GF-D8 (cell line): ENCODE results near the gene FBLN7.
"Not testable (repeated sequence)": the region's sequence is repeated elsewhere in the genome, so short reads cannot be mapped to it uniquely, and the experiment has no call there.

ENCODE experiments used
- DNase-seq: peaks from one replicate; lab custom pipeline; 2025; lab: John Stamatoyannopoulos, UW

The FBLN7 gene, protein sequence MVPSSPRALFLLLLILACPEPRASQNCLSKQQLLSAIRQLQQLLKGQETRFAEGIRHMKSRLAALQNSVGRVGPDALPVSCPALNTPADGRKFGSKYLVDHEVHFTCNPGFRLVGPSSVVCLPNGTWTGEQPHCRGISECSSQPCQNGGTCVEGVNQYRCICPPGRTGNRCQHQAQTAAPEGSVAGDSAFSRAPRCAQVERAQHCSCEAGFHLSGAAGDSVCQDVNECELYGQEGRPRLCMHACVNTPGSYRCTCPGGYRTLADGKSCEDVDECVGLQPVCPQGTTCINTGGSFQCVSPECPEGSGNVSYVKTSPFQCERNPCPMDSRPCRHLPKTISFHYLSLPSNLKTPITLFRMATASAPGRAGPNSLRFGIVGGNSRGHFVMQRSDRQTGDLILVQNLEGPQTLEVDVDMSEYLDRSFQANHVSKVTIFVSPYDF

DNA sequence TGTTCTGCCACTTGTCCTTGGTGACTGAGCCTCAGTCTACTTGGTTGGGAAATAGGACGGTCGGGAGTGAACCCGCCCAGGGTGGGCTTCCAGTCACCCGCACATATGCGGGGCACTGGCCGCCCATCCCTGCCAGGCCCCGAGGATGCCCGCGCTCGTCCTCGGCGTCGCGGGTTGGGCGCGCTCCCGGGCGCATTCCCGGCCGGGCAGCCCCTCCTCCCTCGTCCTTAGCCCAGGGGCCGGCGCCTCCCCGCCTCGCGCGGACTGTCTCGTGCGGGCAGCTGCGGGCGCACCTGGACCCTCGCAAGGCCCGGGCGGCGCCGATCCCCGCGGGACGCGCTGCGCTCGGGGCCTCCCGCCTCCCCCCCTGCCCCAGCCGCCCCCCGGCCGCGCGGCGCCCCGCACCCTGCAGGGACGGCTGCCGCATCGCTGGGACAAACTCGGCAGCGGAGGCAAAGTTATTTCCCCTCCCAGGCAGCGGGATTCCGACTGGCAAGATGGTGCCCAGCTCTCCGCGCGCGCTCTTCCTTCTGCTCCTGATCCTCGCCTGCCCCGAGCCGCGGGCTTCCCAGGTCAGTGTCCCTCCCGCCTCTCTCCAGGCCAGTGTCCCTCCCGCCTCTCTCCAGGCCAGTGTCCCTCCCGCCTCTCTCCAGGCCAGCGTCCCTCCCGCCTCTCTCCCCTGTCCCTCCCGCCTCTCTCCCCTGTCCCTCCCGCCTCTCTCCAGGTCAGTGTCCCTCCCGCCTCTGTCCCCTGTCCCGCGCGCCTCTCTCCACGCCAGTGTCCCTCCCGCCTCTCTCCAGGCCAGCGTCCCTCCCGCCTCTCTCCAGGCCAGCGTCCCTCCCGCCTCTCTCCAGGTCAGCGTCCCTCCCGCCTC is at the start of gene FBLN7:
FBLN7 (plus strand) TSS at position 227 of the 874 bp plus-strand sequence; CDS start at position 498, 271 bp downstream.
- DNase-seq = no peak

DNA sequence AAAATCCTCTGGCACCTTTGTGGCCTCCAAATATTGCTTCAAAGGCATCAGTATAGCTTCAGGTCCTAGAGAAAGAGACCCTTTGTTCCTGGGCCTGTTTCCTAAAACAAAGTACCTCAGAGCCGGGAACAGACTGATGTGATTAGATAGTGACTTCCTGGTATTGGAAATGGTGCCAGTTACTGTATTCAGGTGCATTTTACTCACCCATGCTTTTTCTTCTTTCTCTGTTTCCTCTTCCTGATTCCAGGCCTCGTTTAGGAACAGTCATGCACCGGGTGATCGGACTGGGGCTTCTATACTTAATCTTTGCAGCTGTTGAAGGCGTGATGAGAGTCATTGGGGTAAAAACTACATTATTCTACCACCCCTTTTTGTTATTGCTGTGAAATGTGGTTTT is 48.8 kb upstream of the FBLN7 start:
- no peak for DNase-seq

DNA sequence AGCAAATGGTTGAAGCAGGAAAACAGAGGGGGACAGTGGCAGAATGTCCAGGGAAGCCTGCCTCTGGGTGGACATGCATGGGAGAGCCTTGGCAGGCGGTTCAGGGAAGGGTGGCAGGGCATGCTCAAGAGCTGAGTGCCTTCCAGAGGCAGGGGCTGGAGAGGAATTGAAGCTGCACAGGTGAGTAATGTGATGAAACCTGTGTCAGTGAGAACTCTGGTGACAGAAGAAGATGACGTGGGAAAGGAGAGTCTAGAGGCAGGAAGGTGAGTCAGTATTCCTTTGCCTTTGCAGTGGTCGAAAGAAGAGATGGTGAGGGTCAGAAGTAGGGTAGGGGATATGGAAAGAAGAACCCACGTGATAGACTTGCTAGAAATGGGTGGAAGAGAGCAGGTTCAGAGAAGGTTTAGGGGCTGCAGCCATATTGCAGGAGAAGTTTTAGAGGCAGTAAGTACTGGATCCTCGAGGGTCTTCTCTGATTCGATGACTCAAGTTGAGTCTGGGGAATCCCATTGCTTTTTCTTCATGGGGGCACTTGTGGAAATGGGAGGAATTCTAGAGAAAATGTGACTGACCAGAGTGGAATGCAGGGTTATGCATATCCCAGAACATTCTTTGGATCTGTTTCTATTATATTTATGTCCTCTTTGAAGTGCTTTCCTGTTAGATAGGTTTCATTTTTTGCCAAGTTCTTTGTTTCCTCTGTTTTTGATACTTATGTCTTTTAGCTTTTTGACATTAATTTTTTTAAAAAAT is 45.7 kb upstream of the FBLN7 start:
- DNase-seq = no peak

DNA sequence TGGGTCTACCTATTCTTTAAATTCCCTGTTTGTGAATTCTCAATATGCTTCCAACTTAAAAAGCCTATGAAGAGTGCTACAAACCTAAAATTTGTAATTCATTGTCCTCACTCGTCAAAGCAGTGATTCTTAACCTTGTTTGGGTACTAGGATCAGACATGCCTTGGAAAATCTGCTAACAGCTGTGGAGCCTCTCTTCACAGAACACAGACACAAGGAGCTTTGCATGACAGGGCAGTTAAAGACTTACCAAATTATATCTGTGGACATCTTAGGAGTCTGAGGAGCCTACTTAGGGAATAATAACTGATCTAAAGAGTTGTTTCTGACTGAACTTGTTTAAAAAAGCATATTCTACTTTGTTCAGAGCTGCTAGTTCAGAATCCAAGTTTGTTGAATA is 45.0 kb upstream of the FBLN7 start:
- no peak for DNase-seq

DNA sequence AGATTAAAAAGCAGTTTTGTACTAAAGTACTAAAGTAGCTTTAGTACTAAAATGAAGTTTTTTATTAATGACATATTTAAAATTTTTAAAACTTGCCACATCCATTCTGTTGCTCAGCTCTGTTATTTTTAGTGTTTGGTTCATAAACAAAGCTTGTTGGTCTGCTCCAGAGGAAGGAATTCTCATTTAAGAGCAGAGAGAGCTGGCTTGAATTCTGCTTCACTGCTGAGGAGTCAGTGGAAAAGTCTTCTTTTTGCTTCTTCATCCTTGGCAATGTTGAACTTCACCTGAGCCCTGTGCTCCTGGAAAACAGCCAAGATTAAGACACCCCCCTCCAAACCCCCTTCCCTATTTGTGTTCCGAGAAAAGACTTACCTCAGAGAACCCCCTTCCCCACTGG is 42.5 kb upstream of the FBLN7 start:
- DNase-seq = no peak

DNA sequence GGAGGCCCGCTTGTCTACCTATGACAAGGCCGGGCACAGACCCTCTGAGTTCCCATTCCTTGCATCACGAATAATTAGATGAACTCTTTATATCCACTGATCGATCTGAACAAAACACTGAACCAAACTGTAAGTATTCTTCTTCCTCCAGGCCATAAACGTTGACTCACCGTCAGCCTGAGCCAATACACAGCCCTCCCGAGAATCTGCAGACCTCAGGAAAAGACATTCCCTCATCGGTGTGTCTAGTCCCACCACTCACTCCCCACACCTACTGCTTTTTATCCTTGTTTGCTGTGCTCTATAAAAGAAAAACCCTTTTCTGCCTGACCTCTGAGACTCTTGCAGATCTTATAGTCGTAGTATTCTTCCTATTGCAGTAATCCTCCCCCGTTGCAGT is 42.1 kb upstream of the FBLN7 start:
- no peak for DNase-seq

DNA sequence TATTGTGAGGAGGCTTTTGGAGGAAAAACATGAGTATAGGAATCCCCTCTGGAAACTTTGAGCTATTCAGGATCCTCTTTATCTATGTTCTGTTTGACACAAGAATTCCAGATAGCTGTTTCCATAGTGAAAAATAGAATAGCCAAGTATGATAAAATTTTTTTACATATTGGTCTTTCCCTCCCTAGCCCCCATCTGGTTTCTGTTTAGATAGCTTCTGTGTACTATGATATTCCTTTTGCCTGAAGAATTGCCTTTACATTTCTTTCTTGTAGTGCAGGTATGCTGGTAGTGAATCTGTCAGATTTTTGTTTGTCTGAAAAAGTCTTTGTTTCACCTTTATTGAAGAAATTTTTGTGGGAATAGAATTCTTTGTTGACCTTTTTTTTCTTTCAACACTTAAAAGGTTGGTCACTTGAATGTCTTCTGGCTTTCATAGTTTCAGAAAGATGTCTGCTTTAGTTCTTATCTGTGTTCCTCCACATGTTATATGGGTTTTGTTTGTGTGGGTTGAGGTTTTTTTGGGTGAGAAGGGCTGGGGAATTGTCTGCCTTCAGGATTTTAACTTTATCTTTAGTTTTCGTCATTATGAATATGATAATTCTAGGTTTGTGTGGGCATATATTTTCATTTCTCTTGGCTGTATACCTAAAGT is 29.9 kb upstream of the FBLN7 start:
- DNase-seq = no peak

DNA sequence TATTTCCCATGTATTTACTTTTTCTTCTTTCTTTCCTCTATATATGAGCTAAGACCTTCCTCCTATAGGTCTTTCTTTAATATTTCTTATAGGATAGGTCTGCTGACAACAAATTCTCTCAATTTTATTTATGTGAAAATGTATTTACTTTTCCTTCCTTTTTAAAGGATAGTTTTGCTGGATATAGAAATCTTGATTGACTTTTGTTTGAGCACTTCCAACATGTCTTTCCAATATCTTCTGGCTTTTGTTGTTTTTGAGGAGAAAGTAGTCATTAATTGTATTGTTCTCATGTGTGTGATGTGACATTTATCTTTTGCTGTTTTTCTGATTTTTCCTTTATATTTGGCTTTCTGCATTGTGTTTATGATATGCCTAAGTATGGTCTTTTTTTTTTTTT is 28.9 kb upstream of the FBLN7 start:
- DNase-seq = no peak

DNA sequence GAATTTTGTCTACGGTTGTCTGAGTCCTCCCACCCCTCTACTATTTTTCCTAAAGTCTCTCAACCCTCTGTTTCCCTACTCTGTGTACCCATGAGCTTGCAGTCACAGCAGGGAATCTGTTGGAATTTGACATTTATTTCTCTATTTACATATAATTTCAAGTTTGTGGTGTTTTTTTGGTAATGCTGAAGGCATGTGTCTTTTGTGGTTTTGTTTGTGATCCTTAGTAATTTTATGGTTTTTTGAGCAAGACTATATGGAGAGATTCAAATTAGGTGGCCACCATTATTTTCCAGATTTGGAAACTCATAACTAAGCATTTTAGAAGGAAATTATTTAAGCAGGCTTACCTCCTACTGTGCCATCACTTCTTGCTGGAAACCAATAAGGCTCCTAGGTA is 27.2 kb upstream of the FBLN7 start:
- DNase-seq = no peak

DNA sequence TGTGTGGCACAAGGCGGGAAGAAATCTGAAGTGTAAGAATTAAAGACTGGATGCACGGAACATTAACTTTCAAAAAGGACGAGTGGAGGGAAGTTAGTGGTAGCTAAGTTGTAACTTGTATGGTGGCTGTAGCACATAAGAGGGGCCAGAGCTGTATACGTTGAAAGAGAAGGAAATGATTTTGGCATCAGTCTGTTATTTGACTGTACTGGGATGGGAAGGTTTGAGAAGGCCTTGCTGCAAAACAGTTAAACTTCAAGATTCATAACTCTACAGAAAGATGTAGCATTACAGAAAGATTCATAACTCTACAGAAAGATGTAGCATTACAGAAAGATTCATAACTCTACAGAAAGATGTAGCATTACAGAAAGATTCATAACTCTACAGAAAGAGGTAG is 24.8 kb upstream of the FBLN7 start:
- not testable (repeated sequence) for DNase-seq

DNA sequence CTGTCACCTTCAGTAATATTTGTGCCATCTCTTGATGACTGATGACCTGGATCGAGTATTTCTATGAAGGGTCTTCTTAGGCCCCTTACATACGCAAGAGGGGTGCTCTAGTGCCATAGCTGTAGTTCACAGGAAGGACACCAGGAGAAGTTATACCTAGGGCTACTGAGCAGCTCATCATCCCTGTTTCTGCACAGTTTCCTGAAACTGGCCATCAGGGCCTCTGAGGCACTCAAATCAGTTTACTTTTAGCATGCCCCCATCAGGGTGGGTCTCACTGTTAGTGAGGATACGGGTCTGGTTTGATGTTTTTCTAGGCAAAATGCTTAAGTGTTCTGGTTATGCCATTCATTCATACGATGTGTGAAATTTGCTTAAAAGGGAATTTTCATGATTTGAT is 20.0 kb upstream of the FBLN7 start:
- no peak for DNase-seq

DNA sequence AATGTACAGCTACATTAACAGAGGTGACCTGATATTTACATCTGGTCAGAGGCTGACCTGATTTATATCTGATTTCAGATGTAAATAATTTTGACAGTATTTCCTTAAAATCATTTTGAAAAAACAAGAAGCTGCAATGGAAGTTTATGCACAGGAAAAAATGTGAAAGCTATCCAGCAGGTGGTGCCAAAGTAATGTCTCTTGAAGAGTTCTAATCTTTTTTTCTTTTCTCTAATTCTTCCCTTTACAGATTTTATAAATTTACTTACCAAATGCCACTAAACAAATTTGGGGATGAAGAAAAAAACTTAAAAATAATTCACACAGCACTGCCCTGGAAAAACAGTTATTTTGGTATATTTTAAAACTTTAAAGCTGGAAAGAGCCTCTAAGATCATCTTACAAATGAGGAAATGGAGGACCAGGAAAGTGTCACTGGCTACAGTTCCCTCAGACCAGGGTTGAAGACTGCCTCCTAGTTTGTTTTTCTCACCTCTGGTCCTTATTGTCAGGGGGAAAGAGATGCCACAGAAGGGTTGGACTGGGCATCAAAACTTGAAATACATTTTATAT is 16.4 kb upstream of the FBLN7 start:
- DNase-seq = peak; percentile 27

DNA sequence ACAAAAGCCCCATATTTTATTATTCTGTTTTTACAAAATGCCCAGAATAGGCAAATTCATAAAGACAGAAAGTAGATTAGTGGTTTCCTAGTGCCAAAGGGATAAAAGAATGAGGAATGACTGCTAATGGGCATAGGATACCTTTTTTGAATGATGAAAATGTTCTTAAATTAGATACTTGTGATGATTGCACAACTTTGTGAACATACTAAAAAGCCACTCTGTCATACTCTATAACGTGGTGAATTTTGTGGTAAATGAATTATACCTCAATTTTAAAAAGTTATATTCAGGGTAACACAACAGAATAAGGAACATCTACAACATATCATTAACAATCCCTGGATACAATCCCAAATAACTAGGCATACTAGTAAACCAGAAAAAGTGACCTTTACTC is 9.1 kb upstream of the FBLN7 start:
- DNase-seq = no peak

DNA sequence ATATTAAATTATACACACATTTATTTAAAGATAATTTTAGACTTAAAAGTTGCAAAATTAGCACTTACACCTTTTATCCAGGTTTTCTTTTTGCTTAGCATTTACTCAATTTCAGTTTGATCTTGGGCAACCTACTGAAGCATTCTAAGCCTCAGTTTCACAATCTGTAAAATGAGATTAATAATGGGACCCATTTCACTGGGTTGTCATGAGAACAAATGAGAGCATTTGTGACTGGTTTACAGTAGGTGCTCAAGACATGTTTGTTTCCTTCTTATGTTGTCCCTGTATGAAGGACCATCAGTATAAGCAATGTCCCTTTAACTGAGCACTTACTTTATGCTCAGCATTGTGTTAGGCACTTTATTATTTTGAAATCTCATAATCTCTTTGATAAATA is 4.8 kb upstream of the FBLN7 start:
- no peak for DNase-seq

DNA sequence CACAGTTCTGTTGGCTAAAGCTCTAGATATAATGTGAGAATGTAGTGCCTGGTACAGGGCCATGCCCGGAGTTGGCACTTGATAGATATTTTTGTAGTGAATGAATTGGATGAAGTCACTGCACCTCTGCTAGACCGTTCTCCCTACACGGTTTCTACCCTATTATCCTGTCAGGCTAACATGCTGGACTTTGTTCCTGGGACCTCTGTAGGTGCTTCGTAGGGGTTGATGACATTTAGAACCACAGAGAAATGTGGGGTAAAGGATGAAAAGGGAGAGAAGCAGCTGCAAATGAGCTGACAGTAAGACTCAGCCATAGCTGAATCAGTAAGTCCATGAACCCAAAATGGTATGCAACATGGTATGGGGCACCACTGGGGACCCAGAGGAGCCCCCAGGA is 4.1 kb upstream of the FBLN7 start:
- DNase-seq = no peak

DNA sequence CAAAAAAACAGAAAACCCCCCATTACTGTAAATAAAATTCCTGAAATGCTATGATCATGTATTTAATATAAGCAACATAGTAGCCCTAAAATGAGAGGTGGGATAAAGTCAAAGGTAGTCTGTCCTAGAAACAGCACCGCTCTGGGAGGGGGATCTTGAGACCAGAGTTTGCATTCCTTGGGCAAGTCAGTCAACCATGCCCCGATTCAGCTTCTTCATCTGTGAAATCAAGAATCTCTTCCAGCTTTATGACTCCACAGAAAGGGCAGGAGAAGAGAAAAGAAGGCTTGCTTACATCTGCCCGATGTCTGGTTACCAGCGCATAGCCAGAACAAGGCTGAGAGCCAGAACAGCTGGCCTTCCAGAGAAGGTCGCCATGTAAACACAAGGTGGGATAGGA is 2.1 kb upstream of the FBLN7 start:
- no peak for DNase-seq

DNA sequence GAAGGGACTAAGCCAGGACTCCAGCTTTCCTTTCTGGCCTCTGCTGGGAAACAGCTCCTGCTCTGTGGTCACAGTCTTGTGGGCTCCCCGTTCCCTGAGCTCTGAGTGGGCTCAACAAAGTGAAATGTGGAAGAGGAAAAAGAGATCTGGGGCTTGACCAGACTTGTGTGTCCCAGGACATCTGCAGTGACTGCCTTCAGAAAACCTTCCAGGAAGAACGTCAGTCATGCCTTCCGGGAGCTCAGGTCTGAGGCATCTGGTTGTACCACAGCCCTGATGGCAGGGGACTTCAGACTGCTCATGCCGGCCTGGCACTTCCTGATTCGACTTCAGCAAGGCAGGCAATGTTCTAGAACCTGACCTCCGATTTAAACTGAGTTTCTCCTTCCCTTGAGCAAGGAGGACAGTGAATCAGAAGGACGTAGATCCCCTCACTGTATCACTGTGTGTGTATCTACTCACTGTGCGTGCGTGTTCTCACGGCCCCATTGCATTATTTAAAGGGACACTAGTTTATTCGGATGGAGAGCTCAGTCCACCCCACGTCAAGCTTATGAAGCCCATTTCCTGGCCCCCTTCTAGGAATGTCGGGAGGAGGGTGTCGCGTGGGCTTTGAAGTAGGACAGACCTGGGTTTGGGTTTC is 548 bp upstream of the FBLN7 start:
- DNase-seq = no peak

DNA sequence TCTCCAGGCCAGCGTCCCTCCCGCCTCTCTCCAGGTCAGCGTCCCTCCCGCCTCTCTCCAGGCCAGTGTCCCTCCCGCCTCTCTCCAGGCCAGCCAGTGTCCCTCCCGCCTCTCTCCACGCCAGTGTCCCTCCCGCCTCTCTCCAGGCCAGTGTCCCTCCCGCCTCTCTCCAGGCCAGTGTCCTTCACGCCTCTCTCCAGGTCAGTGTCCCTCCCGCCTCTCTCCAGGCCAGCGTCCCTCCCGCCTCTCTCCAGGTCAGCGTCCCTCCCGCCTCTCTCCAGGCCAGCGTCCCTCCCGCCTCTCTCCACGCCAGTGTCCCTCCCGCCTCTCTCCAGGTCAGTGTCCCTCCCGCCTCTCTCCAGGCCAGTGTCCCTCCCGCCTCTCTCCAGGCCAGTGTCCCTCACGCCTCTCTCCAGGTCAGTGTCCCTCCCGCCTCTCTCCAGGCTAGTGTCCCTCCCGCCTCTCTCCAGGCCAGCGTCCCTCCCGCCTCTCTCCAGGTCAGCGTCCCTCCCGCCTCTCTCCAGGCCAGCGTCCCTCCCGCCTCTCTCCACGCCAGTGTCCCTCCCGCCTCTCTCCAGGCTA is 939 bp downstream of the FBLN7 start:
- DNase-seq = not testable (repeated sequence)

DNA sequence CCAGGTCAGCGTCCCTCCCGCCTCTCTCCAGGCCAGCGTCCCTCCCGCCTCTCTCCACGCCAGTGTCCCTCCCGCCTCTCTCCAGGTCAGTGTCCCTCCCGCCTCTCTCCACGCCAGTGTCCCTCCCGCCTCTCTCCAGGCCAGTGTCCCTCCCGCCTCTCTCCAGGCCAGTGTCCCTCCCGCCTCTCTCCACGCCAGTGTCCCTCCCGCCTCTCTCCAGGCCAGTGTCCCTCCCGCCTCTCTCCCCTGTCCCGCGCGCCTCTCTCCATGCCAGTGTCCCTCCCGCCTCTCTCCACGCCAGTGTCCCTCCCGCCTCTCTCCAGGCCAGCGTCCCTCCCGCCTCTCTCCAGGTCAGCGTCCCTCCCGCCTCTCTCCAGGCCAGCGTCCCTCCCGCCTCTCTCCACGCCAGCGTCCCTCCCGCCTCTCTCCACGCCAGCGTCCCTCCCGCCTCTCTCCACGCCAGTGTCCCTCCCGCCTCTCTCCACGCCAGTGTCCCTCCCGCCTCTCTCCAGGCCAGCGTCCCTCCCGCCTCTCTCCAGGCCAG is 1.5 kb downstream of the FBLN7 start:
- not testable (repeated sequence) for DNase-seq

DNA sequence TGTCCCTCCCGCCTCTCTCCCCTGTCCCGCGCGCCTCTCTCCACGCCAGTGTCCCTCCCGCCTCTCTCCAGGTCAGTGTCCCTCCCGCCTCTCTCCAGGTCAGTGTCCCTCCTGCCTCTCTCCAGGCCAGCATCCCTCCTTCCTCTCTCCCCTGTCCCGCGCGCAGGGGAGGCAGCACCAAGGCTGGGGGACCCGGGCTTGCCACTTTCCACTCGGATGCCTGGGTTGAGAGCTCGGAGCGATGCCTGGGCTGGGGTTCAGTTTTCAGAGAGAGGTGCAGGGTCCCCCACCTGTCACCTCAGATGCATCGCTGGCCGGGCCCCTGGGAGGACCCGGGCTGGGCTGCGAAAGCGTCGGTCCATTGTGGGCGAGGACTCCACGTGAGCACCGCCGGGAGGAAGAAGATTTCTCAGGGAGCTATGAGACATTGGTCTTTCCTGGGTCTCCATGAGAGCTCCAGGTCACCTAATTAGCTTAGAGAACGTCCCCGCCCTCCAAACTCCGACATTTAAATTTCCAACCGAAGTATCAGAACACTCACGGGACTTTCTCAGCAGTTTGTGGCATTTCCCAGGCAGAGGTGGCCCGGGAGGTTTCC is 2.1 kb downstream of the FBLN7 start:
- DNase-seq = no peak
